ENCODE results near the gene MAPKAP1.

GRCh38 chr9:125513303-125513667 lies 193.7 kb downstream of the MAPKAP1 start:
- TF ChIP-seq ZFX (IDR thresholded peaks at IDR 0.05) (no peak), CTCF (conservative IDR thresholded peaks at IDR 0.05) (no peak)

All from C4-2B (cell line).